ENCODE measurements around the gene PDE1C. TPM values are rescaled to one million over a fixed set of nuclear protein-coding genes. Genes with fewer than 3 reads are reported as not detected.
A peak's percentile ranks its signal among the peaks of the same experiment; 100 is the strongest.

Gene PDE1C
- total RNA-seq, 2 donors from 2014 or later: 35.7 to 47.8 TPM

DNA sequence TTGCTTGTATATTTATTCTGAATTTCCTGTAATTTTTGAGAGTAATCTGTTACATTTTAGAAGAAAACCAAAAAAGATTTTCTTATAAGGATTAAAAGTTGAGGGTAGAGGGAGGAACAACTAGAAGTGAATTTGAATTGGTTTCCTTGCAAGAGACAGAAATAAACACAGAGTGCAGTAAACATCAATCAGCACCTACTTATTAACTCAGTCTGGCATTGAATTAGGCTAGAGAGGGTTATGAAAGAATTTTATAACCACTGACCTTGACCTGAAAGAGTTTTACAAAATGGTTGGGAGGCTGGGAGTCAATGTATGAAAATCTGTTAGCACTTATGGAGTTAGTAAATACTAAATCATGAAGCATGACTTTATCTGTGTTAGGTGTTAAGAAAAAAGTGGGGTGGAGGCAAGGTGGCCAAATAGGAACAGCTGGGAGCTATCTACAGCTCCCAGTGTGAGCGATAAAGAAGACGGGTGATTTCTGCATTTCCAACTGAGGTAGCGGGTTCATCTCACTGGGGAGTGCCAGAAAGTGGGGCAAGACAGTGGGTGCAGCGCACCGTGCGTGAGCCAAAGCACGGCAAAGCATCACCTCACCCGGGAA, 106.5 kb downstream of the PDE1C start:
- peaks cover 0 to 10% of the 10 kb centered on the region in 2 donors for H3K9me3 ChIP-seq
- DNase-seq (ENCODE audit: low spot score): no peak
- no peak for TF ChIP-seq CTCF (IDR thresholded peaks at IDR 0.05)
- H3K27ac ChIP-seq: peak overlapping the region; percentile 45 to 57
- H3K36me3 ChIP-seq: no peaks in the 10 kb centered on the region
- H3K4me1 ChIP-seq: peaks cover 0 to 9% of the 10 kb centered on the region in 2 donors
- no peaks in the 10 kb centered on the region for H3K27me3 ChIP-seq
- no peak overlapping the region for H3K4me3 ChIP-seq

GRCh38 chr7:31962246-31962645, 108.0 kb downstream of the PDE1C start:
- TF ChIP-seq CTCF (IDR thresholded peaks at IDR 0.05): no peak
- Histone ChIP-seq H3K36me3 (no peaks in the 10 kb centered on the region), H3K4me1 (peaks cover 0 to 21% of the 10 kb centered on the region in 2 donors), H3K27ac (peak overlapping the region in 1 of 2 donors; percentile 57), H3K27me3 (no peaks in the 10 kb centered on the region), H3K4me3 (no peak overlapping the region), H3K9me3 (peaks cover 0 to 9% of the 10 kb centered on the region in 2 donors)
- DNase-seq (ENCODE audit: low spot score): no peak

- Histone ChIP-seq H3K9me3 (no peaks in the 10 kb centered on the region), H3K27me3 (no peaks in the 10 kb centered on the region), H3K4me3 (no peak overlapping the region), H3K36me3 (no peaks in the 10 kb centered on the region), H3K4me1 (peaks cover 0 to 26% of the 10 kb centered on the region in 2 donors), H3K27ac (no peak overlapping the region)
- TF ChIP-seq CTCF (IDR thresholded peaks at IDR 0.05): no peak
- no peak for DNase-seq (ENCODE audit: low spot score)
Measured at GRCh38 chr7:31958226-31958625, 112.0 kb downstream of the PDE1C start.

DNA sequence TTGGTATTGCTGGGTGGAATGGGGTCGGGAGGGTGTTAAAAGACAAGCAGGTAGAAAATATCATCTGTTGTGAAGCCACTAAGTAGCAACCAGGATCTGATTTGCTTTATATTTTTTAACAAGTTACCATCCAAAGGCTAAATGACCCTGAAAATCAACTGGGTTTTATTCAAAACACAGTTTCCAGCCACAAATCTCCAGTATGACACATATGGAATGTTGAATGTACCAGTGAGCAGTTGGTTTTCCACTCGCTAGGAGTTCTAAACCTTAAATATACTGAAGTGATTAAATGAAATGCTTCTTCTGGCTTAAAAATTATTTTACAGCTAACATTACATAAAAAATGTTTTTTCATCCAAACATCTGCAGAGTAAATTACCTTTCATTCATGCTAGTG, 112.5 kb downstream of the PDE1C start:
- Histone ChIP-seq H3K4me1 (peaks cover 0 to 26% of the 10 kb centered on the region in 2 donors), H3K36me3 (no peaks in the 10 kb centered on the region), H3K27me3 (no peaks in the 10 kb centered on the region), H3K4me3 (no peak overlapping the region), H3K9me3 (no peaks in the 10 kb centered on the region), H3K27ac (no peak overlapping the region)
- no peak for DNase-seq (ENCODE audit: low spot score)
- TF ChIP-seq CTCF (IDR thresholded peaks at IDR 0.05): no peak

GRCh38 chr7:31957090-31957720, 113.0 kb downstream of the PDE1C start:
- Histone ChIP-seq H3K27ac (no peak overlapping the region), H3K36me3 (no peaks in the 10 kb centered on the region), H3K4me1 (peaks cover 0 to 26% of the 10 kb centered on the region in 2 donors), H3K27me3 (no peaks in the 10 kb centered on the region), H3K4me3 (no peak overlapping the region), H3K9me3 (no peaks in the 10 kb centered on the region)
- DNase-seq (ENCODE audit: low spot score): no peak
- TF ChIP-seq CTCF (IDR thresholded peaks at IDR 0.05): no peak

All from right atrium auricular region (tissue), 2 donors.